ENCODE data around the gene FIGNL2.

Gene FIGNL2

GRCh38 chr12:51867796-51868428, 19.4 kb upstream of the FIGNL2 start:
- peak overlapping the region; percentile 68 to 92 (median 79) for H3K27ac Mint-ChIP-seq
- peak overlapping the region; percentile 71 to 83 (median 80) for H3K4me3 Mint-ChIP-seq
- H3K27me3 Mint-ChIP-seq (ENCODE audit: low read depth), result peaks cover 34% of the 10 kb centered on the region
- no peak for TF ChIP-seq CTCF (IDR thresholded peaks at IDR 0.05; ENCODE audit: unreplicated experiment in 3 of 3)
- no peaks in the 10 kb centered on the region for H3K36me3 Mint-ChIP-seq (ENCODE audit: low read depth)
- no peaks in the 10 kb centered on the region for H3K9me3 Mint-ChIP-seq
- peaks cover 83% of the 10 kb centered on the region for H3K4me1 Mint-ChIP-seq

GRCh38 chr12:51867371-51867770, 18.9 kb upstream of the FIGNL2 start:
- H3K4me1 Mint-ChIP-seq, result peaks cover 78% of the 10 kb centered on the region
- TF ChIP-seq CTCF (IDR thresholded peaks at IDR 0.05; ENCODE audit: unreplicated experiment in 3 of 3), result no peak
- no peaks in the 10 kb centered on the region for H3K9me3 Mint-ChIP-seq
- H3K36me3 Mint-ChIP-seq (ENCODE audit: low read depth), result no peaks in the 10 kb centered on the region
- H3K27me3 Mint-ChIP-seq (ENCODE audit: low read depth), result peaks cover 32% of the 10 kb centered on the region
- H3K27ac Mint-ChIP-seq, result peak overlapping the region; percentile 5 to 44 (median 32)
- H3K4me3 Mint-ChIP-seq, result peak overlapping the region; percentile 10 to 40 (median 33)

- Mint-ChIP-seq H3K4me1 (peaks cover 72% of the 10 kb centered on the region), H3K4me3 (no peak overlapping the region), H3K36me3 (ENCODE audit: low read depth) (no peaks in the 10 kb centered on the region), H3K9me3 (no peaks in the 10 kb centered on the region), H3K27me3 (ENCODE audit: low read depth) (peaks cover 36% of the 10 kb centered on the region), H3K27ac (no peak overlapping the region)
- TF ChIP-seq CTCF (IDR thresholded peaks at IDR 0.05; ENCODE audit: unreplicated experiment in 3 of 3), result no peak
These were observed 18.2 kb upstream of the FIGNL2 start for GRCh38 chr12:51866762-51867161.

- H3K4me3 Mint-ChIP-seq, result peak overlapping the region in 2 of 3 experiments; percentile 3 to 45
- peak overlapping the region; percentile 51 to 90 (median 70) for H3K27ac Mint-ChIP-seq
- H3K36me3 Mint-ChIP-seq (ENCODE audit: low read depth), result no peaks in the 10 kb centered on the region
- H3K4me1 Mint-ChIP-seq, result peaks cover 69% of the 10 kb centered on the region
- no peaks in the 10 kb centered on the region for H3K9me3 Mint-ChIP-seq
- no peak for TF ChIP-seq CTCF (IDR thresholded peaks at IDR 0.05; ENCODE audit: unreplicated experiment in 3 of 3)
- peaks cover 39% of the 10 kb centered on the region for H3K27me3 Mint-ChIP-seq (ENCODE audit: low read depth)
These were observed 17.8 kb upstream of the FIGNL2 start for GRCh38 chr12:51866324-51866723.

DNA sequence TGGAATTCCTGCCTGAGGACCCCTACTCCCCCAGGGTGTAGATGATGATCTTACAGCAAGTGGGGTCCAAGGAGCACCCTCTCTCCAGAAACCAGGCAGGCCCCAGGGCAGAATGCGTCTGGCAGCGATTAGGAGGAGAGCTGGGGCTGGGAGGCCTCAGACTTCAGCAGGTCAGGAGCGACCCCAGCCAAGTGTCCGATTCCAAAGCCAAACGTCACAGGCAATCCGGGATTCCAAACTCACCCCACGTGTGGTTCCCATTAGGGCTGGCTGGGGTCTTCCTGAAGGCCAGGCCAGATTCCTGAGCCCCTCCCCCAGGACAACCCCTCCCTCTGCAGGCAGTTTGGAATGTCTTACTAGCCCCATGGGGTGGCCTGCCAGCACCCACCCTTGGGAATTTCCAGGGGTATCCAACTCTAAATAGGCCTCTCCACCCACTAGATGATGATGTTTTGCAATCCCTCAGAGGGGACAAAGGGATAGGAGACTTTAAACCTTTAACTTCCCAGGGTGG, 17.3 kb upstream of the FIGNL2 start:
- H3K9me3 Mint-ChIP-seq, result no peaks in the 10 kb centered on the region
- peaks cover 64% of the 10 kb centered on the region for H3K4me1 Mint-ChIP-seq
- H3K4me3 Mint-ChIP-seq, result peak overlapping the region; percentile 24 to 75 (median 44)
- H3K27ac Mint-ChIP-seq, result peak overlapping the region; percentile 51 to 90 (median 70)
- peaks cover 35% of the 10 kb centered on the region for H3K27me3 Mint-ChIP-seq (ENCODE audit: low read depth)
- H3K36me3 Mint-ChIP-seq (ENCODE audit: low read depth), result no peaks in the 10 kb centered on the region
- no peak for TF ChIP-seq CTCF (IDR thresholded peaks at IDR 0.05; ENCODE audit: unreplicated experiment in 3 of 3)
